Fibroblast of mammary gland (primary cell): ENCODE measurements around the gene S100A9.

ENCODE experiments used
- DNase-seq: peaks from one replicate; pipeline ENCODE4 v3.0.0-alpha.2; 2010; ENCODE audit warnings: low read depth
- H3K4me3 ChIP-seq: 2 replicates; pipeline ENCODE4 v1.5.1; 2011; ENCODE audit warnings: low read depth, mild to moderate bottlenecking, low read length, moderate library complexity; ENCODE audit not compliant: control insufficient read depth
- CTCF ChIP-seq: conservative IDR thresholded peaks from 2 replicates; pipeline ENCODE4 v1.5.1; 2011; ENCODE audit warnings: low read depth, low read length, inconsistent platforms; ENCODE audit not compliant: control insufficient read depth, insufficient read depth

The S100A9 gene

GRCh38 chr1:153395136-153395685, 37.6 kb downstream of the S100A9 start:
- peak; percentile 32 for DNase-seq

GRCh38 chr1:153395776-153396175, 38.1 kb downstream of the S100A9 start:
- DNase-seq, result no peak
- no peak overlapping the region for H3K4me3 ChIP-seq
- TF ChIP-seq CTCF, result no peak

More at GRCh38 chr1:153395136-153395685, 37.6 kb downstream of the S100A9 start:
- no peak for TF ChIP-seq CTCF
- no peak overlapping the region for H3K4me3 ChIP-seq

GRCh38 chr1:153396461-153396860, 38.8 kb downstream of the S100A9 start:
- DNase-seq, result no peak
- no peak overlapping the region for H3K4me3 ChIP-seq
- TF ChIP-seq CTCF, result no peak

- DNase-seq, result no peak
- TF ChIP-seq CTCF, result no peak
- H3K4me3 ChIP-seq, result no peak overlapping the region
Measured at GRCh38 chr1:153397051-153397923, 39.6 kb downstream of the S100A9 start.

GRCh38 chr1:153397924-153398651, 40.4 kb downstream of the S100A9 start:
- DNase-seq, result no peak
- no peak for TF ChIP-seq CTCF
- H3K4me3 ChIP-seq, result no peak overlapping the region

GRCh38 chr1:153399401-153400055, 41.9 kb downstream of the S100A9 start:
- TF ChIP-seq CTCF, result no peak
- DNase-seq, result no peak
- H3K4me3 ChIP-seq, result no peak overlapping the region
